Psoas muscle (tissue), 8 donors: ENCODE data around the gene ATP5ME. TPM values are rescaled to one million over a fixed set of nuclear protein-coding genes. Genes with fewer than 3 reads are reported as not detected.

Experiments used
- ATAC-seq, 4 donors: fragments of 200-7000 bp; cut with Tn5 transposase; one replicate each; pipeline ENCODE4 v1.9.1; 2020; ENCODE audit warnings: moderate library complexity in 3 of 4, mild to moderate bottlenecking in 2 of 4
- DNase-seq, 2 donors: peaks; one replicate each; pipeline ENCODE4 v3.0.0-alpha.2; 2020
- H3K27ac ChIP-seq: fragments of 200-600 bp; one replicate; pipeline ENCODE4 v1.8.0; 2022
- H3K27me3 ChIP-seq, 3 donors: fragments of 200-600 bp in 1 of 3; one replicate each; pipeline versions ENCODE4 v1.6.1 to v1.8.0; 2013 to 2022; ENCODE audit warnings: low read length in 2 of 3, mild to moderate bottlenecking in 2 of 3, moderate library complexity in 1 of 3; ENCODE audit not compliant: insufficient read depth in 3 of 3
- H3K36me3 ChIP-seq, 2 donors: fragments of 200-600 bp in 1 of 2; one replicate each; pipeline versions ENCODE4 v1.6.1 to v1.8.0; 2013 to 2022; ENCODE audit warnings: low read depth in 1 of 2, mild to moderate bottlenecking in 1 of 2, moderate library complexity in 1 of 2; ENCODE audit not compliant: insufficient read depth in 1 of 2
- H3K4me1 ChIP-seq: fragments of 200-600 bp; one replicate; pipeline ENCODE4 v1.8.0; 2022
- H3K4me3 ChIP-seq: fragments of 200-600 bp; one replicate; pipeline ENCODE4 v1.8.0; 2022; ENCODE audit warnings: mild to moderate bottlenecking
- H3K9me3 ChIP-seq: fragments of 200-600 bp; one replicate; pipeline ENCODE4 v1.8.0; 2022
- WGBS, 3 donors: extraction: QIAGEN DNeasy Blood & Tissue Kit; methylation state at CpG; one replicate each; pipeline versions ENCODE4 v1.1.6 to v1.1.7; 2013; 5-methylcytosine and 5-hydroxymethylcytosine counted together
- intact Hi-C, 2 donors: fragments of 100-400 bp; cut with DNase I; formaldehyde crosslinking; loops; one replicate each; pipeline versions ENCODE4 v1.11.0 to v1.14.2; 2022
- polyA plus RNA-seq, 3 donors: library from polyadenylated mRNA; stranded (reverse); fragments of 200-250 nt; gene quantifications; one replicate each; pipeline ENCODE4 v1.2.3, GENCODE V29; 2013
- total RNA-seq, 4 donors: library from RNA; stranded (reverse); fragmentation: NEBNext Ultra II Directional in 2 of 4; extraction: Animal tissue kit (Norgen Biotek cat#: 25700) in 2 of 4; gene quantifications; one replicate each; pipeline versions ENCODE4 v1.2.1 to v1.2.4, GENCODE V29; 2021 to 2023
- TF ChIP-seq, protein P1 (sequence below): fragments of 200-600 bp; IDR thresholded peaks from one replicate; pipeline ENCODE4 v1.8.0; 2022; ENCODE audit warnings: antibody characterized with exemption
- donor health status: healthy with polysubstance abuse.
- donor health status: DM: no; HTN: no; CAD: no; lungs with moderate emphysema.
- donor health status: Bipolar disorder and iron deficiency.
- donor health status: healthy.
- donor health status: DM: yes; HTN: yes; CAD: no.
- donor health status: DM: no; HTN: no; CAD: no.
- donor health status: DM: no; HTN: no; CAD: no.
- donor health status: DM: yes; HTN: yes; CAD: no.

Gene ATP5ME
- total and polyA plus RNA-seq, 7 donors: 358 to 712 (median 470) TPM

DNA sequence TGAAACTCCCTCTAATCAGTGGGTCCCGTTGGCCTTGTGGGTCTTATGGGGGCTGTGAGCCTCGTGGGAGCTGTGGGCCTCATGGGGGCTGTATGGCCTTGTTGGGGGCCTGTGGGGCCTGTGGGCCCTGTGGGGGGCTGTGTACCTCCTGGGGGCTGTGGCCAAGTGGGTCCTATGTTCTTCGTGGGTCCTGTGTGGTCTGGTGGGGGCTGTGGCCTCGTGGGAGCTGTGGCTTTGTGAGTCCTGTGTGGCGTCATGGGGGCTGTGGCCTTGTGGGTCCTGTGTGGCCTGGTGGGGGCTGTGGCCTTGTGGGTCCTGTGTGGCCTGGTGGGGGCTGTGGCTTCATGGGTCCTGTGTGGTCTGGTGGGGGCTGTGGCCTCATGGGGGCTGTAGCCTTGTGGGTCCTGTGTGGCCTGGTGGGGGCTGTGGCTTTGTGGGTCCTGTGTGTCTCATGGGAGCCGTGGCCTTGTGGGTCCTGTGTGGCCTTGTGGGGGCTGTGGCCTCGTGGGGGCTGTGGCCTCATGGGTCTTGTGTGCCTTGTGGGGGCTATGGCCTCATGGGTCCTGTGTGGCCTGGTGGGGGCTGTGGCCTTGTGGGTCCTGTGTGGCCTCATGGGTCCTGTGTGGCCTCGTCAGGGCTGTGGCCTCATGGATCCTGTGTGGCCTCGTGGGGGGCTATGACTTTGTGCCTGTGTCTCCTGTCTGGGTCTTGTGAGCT, 39.0 kb upstream of the ATP5ME start:
- H3K27me3 ChIP-seq: no peaks in the 10 kb centered on the region
- WGBS, 3 donors: 84 to 88% (median 88%) methylated on average over 9 of the region's 9 CpGs
- H3K36me3 ChIP-seq: peaks cover 0 to 4% of the 10 kb centered on the region in 2 donors
- H3K4me3 ChIP-seq: no peak overlapping the region
- DNase-seq (no peak), ATAC-seq (no peak)
- H3K4me1 ChIP-seq: peaks cover 4% of the 10 kb centered on the region
- TF ChIP-seq, protein P1, sequence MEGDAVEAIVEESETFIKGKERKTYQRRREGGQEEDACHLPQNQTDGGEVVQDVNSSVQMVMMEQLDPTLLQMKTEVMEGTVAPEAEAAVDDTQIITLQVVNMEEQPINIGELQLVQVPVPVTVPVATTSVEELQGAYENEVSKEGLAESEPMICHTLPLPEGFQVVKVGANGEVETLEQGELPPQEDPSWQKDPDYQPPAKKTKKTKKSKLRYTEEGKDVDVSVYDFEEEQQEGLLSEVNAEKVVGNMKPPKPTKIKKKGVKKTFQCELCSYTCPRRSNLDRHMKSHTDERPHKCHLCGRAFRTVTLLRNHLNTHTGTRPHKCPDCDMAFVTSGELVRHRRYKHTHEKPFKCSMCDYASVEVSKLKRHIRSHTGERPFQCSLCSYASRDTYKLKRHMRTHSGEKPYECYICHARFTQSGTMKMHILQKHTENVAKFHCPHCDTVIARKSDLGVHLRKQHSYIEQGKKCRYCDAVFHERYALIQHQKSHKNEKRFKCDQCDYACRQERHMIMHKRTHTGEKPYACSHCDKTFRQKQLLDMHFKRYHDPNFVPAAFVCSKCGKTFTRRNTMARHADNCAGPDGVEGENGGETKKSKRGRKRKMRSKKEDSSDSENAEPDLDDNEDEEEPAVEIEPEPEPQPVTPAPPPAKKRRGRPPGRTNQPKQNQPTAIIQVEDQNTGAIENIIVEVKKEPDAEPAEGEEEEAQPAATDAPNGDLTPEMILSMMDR: no peak
- no peaks in the 10 kb centered on the region for H3K9me3 ChIP-seq
- intact Hi-C loops: no loop called here
- no peak overlapping the region for H3K27ac ChIP-seq

GRCh38 chr4:712093-712492, 38.0 kb upstream of the ATP5ME start:
- intact Hi-C loops: no loop called here
- WGBS, 3 donors: 57 to 72% (median 71%) methylated on average over 3 of the region's 3 CpGs
- H3K9me3 ChIP-seq: no peaks in the 10 kb centered on the region
- H3K27ac ChIP-seq: no peak overlapping the region
- ATAC-seq (no peak), DNase-seq (no peak)
- no peaks in the 10 kb centered on the region for H3K27me3 ChIP-seq
- TF ChIP-seq, protein P1: no peak
- H3K4me1 ChIP-seq: peaks cover 9% of the 10 kb centered on the region
- H3K36me3 ChIP-seq: peaks cover 0 to 4% of the 10 kb centered on the region in 2 donors
- no peak overlapping the region for H3K4me3 ChIP-seq

GRCh38 chr4:710916-711315, 36.8 kb upstream of the ATP5ME start:
- DNase-seq (no peak), ATAC-seq (no peak)
- Histone ChIP-seq H3K27me3 (no peaks in the 10 kb centered on the region), H3K4me3 (no peak overlapping the region), H3K27ac (no peak overlapping the region), H3K4me1 (peaks cover 12% of the 10 kb centered on the region), H3K9me3 (no peaks in the 10 kb centered on the region), H3K36me3 (peaks cover 0 to 4% of the 10 kb centered on the region in 2 donors)
- WGBS, 3 donors: 82 to 88% (median 85%) methylated on average over 13 of the region's 13 CpGs
- TF ChIP-seq, protein P1: no peak
- intact Hi-C loops: no loop called here

- Histone ChIP-seq H3K27ac (no peak overlapping the region), H3K36me3 (peaks cover 0 to 4% of the 10 kb centered on the region in 2 donors), H3K4me3 (no peak overlapping the region), H3K4me1 (peaks cover 12% of the 10 kb centered on the region), H3K27me3 (no peaks in the 10 kb centered on the region), H3K9me3 (no peaks in the 10 kb centered on the region)
- DNase-seq (no peak), ATAC-seq (no peak)
- WGBS, 3 donors: 65 to 70% (median 65%) methylated on average over 9 of the region's 9 CpGs
- TF ChIP-seq, protein P1: no peak
- intact Hi-C loops: no loop called here
Measured at GRCh38 chr4:710116-710515, 36.0 kb upstream of the ATP5ME start.

- H3K27me3 ChIP-seq: no peaks in the 10 kb centered on the region
- no peak overlapping the region for H3K27ac ChIP-seq
- H3K4me1 ChIP-seq: peaks cover 12% of the 10 kb centered on the region
- no peak for ATAC-seq
- H3K9me3 ChIP-seq: no peaks in the 10 kb centered on the region
- TF ChIP-seq, protein P1: no peak
- intact Hi-C loops: no loop called here
- DNase-seq: no peak
- WGBS, 3 donors: 95 to 99% (median 97%) methylated on average over 6 of the region's 6 CpGs
- H3K4me3 ChIP-seq: no peak overlapping the region
- peaks cover 0 to 4% of the 10 kb centered on the region in 2 donors for H3K36me3 ChIP-seq
Measured at GRCh38 chr4:709348-709747, 35.3 kb upstream of the ATP5ME start.
